H4 (cell line): Measurements from ENCODE around the gene RAPGEF5. TPM values are rescaled to one million over a fixed set of nuclear protein-coding genes. Genes with fewer than 3 reads are reported as not detected.

Experiments
- DNase-seq: peaks from one replicate; pipeline ENCODE4 v3.0.0-alpha.2; 2015; ENCODE audit warnings: low spot score
- total RNA-seq: library from RNA; depleted of rRNA; stranded (reverse); fragments of >200 nt; shearing (Covaris generic); gene quantifications from 2 replicates; pipeline ENCODE4 v1.2.3, GENCODE V29; 2014

Gene RAPGEF5
- total RNA-seq, 1 experiment from 2014 or later: 0.85 TPM

- DNase-seq: no peak
Observed at GRCh38 chr7:22256541-22257096, 100.3 kb downstream of the RAPGEF5 start.

- DNase-seq: no peak
Observed at GRCh38 chr7:22255834-22256233, 101.1 kb downstream of the RAPGEF5 start.

GRCh38 chr7:22255342-22255741 is 101.6 kb downstream of the RAPGEF5 start:
- DNase-seq: no peak

GRCh38 chr7:22252936-22253536 is 103.9 kb downstream of the RAPGEF5 start:
- no peak for DNase-seq

GRCh38 chr7:22252016-22252415 is 104.9 kb downstream of the RAPGEF5 start:
- no peak for DNase-seq

- no peak for DNase-seq
Observed at GRCh38 chr7:22251281-22251680, 105.7 kb downstream of the RAPGEF5 start.

- no peak for DNase-seq
Observed at GRCh38 chr7:22250390-22250789, 106.6 kb downstream of the RAPGEF5 start.

GRCh38 chr7:22248111-22248809 is 108.7 kb downstream of the RAPGEF5 start:
- DNase-seq: peak; percentile 57

GRCh38 chr7:22241805-22242390 is 115.1 kb downstream of the RAPGEF5 start:
- DNase-seq: no peak

- DNase-seq: no peak
Observed at GRCh38 chr7:22240904-22241571, 115.9 kb downstream of the RAPGEF5 start.

GRCh38 chr7:22238354-22239311 is 118.3 kb downstream of the RAPGEF5 start:
- DNase-seq: peak; percentile 41

GRCh38 chr7:22235134-22235533 is 121.8 kb downstream of the RAPGEF5 start:
- no peak for DNase-seq

GRCh38 chr7:22234227-22234626 is 122.7 kb downstream of the RAPGEF5 start:
- DNase-seq: no peak

- DNase-seq: no peak
Observed at GRCh38 chr7:22231806-22232205, 125.1 kb downstream of the RAPGEF5 start.

- no peak for DNase-seq
Observed at GRCh38 chr7:22231141-22231540, 125.8 kb downstream of the RAPGEF5 start.

- no peak for DNase-seq
Observed at GRCh38 chr7:22230238-22230637, 126.7 kb downstream of the RAPGEF5 start.

- DNase-seq: no peak
Observed at GRCh38 chr7:22229148-22229547, 127.8 kb downstream of the RAPGEF5 start.

GRCh38 chr7:22223807-22224206 is 133.1 kb downstream of the RAPGEF5 start:
- no peak for DNase-seq

- DNase-seq: no peak
Observed at GRCh38 chr7:22220941-22221340, 136.0 kb downstream of the RAPGEF5 start.

- no peak for DNase-seq
Observed at GRCh38 chr7:22219739-22220493, 137.0 kb downstream of the RAPGEF5 start.
